Sigmoid colon (tissue), 4 donors: ENCODE data around the gene SPOP.

Source experiments
- CTCF ChIP-seq, 4 experiments: fragments of 450-650 bp in 3 of 4; fragments of 200-600 bp in 1 of 4; IDR thresholded peaks; one replicate each; pipeline ENCODE4 v1.5.1; 2016 to 2019; ENCODE audit warnings: antibody characterized with exemption in 4 of 4, mild to moderate bottlenecking in 3 of 4, moderate library complexity in 2 of 4
- EP300 ChIP-seq, 4 donors: sonication (generic); formaldehyde crosslinking; IDR thresholded peaks; one replicate each; pipeline ENCODE4 v1.6.1; 2017; ENCODE audit warnings: antibody characterized with exemption in 4 of 4

GRCh38 chr17:49583226-49583625 is 94.7 kb downstream of the SPOP start:
- TF ChIP-seq CTCF (IDR thresholded peaks at IDR 0.05) (no peak), EP300 (IDR thresholded peaks at IDR 0.05) (no peak)
